HG03342 (cell line): ENCODE data around the gene SUCLG2.
"Not testable (repeated sequence)": the region's sequence is repeated elsewhere in the genome, so short reads cannot be mapped to it uniquely, and the experiment has no call there.

Experiments used
- ATAC-seq: cut with Tn5 transposase; IDR thresholded peaks from one replicate; pipeline ENCODE4 v1.9.1; 2021; ENCODE audit warnings: mild to moderate bottlenecking, moderate library complexity; ENCODE audit not compliant: unreplicated experiment

The SUCLG2 gene

DNA sequence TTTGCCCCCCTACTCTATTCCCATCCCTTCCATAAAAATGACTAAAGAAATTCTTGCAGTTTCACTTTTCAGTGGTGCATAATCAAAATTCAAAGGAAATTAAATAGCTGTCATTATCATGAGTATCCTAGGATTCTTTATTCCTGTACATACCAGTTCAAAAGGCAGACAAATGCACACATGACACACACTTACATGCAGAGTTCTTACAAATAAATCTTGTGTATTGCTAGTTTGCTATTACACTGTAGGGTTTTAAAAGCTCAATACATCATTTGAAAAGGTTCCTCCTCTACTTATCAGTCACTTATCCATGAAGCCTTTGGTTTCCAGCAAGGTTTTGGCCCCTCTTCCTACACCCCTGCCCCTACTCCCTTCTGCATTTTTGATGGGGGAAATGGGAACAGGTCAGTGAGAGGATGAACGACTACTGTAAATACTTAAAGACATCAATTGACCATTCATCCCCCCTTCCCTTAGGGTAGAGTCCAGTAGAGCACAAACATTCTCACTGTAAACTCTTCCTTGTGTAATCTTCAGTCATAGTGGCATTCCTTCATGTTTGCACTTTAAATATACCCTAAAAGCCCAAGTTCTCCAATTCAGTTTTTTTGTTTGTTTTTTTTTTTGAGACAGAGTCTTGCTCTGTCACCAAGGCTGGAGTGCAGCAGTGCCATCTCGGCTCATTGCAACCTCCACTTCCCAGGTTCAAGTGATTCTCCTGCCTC is 92.6 kb downstream of the SUCLG2 start:
- ATAC-seq: no peak

DNA sequence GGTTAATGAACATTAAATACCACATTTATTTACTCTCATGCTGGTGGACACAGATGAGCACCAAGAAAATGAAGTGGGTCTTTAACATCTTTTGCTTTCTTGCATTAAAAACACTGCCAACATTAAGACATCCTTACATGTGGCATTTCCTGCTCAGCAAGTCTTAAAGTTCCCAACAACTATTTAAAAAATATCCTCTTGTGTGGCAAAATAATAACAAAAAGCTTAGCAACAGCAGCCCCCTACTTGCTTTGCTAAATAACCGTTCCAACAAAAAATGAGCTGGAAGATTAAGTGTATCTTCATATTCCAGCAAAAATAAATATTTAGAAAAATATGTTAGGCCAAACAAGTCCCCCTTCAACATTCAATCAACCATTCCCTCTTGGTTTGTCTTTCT is 93.1 kb downstream of the SUCLG2 start:
- no peak for ATAC-seq

DNA sequence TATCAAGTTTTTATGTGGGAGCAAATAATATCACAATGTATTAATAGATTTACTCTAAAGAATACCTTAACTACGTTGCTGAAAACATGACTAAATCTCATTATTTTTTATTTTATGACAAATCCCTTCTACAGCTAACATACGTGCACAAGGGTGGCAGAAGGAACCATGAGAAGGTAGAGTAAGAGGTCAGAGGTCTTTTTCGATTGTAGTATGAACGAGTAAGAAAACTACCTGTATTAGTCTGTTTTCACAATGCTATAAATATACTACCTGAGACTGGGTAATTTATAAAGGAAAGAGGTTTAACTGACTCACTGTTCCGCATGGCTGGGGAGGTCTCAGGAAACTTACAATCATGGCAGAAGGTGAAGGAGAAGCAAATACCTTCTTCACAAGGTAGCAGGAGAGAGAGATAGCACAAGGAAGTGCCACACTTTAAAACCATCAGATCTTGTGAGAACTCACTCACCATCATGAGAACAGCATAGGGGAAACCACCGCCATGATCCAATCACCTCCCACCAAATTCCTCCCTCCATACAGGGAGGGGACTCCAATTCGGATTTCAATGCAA is 95.3 kb downstream of the SUCLG2 start:
- no peak for ATAC-seq

DNA sequence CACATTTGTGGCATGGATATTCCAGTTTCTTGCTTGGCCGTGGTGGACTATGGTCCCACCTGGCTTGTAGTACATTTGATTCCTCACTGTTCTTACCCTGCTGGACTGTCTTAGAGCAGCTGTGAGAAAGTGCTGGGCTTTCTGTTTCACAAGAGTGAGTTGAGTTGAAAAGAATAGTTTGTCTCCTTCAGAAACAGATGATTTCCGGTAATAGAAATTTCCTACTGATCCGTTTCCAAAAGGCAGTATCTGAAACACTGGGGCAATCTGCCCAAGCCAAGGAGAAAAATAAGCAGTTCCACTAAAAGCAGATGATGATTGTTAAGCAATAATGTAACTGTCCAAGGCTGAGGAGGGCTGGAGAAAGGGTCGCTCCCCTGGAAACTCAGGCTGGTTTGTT is 96.0 kb downstream of the SUCLG2 start:
- no peak for ATAC-seq

DNA sequence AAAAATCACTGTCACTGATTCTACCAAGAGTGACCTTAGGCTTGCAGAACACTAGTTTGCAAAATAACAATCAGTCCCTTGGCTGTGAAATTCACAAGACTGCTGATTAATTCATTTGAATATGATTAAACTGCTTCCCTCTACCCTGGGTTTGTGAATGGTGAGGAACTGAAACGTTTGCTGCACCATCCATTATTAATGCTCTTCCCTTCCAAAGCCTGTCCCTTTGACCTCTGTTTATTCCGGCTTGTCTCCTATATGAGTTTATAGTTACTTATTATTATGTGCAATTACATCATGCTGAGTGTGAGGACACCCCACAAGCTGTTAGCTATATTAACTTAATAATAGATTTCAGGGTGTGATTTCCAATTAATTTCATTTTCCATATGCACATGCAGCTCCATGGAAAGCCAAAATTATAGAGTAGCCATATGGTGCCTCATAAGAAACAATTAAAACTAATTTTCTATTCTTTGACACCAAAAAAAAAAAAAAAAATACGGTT is 96.5 kb downstream of the SUCLG2 start:
- ATAC-seq: no peak

DNA sequence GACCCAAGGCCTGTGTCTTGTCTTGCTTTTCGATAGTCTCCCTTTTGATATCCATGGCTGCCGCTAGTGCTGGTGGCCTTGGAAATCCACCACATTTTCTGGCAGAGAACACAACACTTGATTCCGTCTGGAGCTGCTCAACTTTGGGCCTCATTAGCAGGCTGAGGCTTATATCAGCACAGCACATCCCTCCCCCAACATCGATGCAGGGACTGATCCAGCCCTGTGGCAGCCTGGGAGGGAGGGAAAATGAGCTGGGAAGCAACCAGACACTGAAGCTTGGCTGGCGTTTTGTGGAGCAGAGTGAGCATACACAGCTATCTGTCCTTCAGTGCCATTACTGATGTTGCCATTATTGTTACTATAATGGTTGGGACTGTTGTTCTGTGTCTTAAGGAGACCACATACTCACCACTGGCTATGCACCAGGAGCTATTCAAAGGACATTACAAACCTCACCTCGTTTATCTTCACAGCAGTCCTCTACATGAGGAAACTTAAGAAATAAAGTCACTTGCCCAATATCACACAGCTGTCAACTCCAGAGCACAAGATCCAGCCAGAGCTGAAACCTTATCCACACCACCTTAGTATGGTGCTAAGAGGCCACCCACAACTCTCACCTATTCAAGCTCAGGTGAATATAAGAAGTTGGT is 102.9 kb downstream of the SUCLG2 start:
- ATAC-seq: no peak

DNA sequence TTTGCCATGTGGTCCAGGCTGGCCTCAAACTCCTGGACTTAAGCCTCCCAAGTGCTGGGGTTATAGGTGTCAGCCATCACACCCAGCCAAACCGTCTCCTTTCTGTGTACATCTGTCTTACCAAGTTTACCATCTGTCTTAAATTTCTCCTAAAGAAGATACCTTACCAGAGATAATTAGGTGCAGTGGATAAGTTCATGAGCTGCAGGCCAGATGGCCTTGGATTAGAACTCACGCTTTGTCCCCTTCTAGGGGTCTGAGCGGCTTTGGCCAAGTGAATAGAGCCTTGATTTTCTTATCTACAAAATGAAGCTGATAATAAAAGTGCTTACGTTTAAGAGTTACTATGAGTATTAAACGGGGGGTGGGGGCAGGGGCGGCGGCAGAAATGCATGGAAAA is 103.9 kb downstream of the SUCLG2 start:
- no peak for ATAC-seq

DNA sequence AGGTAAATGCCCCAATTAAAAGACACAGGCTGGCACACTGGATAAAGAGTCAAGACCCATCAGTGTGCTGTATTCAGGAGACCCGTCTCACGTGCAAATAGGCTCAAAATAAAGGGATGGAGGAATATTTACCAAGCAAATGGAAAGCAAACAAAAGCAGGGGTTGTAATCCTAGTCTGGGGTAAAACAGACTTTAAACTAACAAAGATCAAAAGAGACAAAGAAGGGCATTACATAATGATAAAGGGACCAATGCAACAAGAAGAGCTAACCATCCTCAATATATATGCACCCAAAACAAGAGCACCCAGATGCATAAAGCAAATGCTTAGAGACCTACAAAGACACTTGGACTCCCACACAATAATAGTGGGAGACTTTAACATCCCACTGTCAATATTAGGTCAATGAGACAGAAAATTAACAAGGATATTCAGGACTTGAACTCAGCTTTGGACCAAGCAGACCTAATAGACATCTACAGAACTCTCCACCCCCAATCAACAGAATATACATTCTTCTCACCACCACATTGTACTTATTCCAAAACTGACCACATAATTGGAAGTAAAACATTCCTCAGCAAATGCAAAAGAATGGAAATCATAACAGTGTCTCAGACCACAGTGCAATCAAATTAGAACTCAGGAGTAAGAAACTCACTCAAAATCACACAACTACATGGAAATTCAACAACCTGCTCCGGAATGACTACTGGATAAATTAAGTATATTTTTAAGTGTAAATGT is 111.7 kb downstream of the SUCLG2 start:
- not testable (repeated sequence) for ATAC-seq

DNA sequence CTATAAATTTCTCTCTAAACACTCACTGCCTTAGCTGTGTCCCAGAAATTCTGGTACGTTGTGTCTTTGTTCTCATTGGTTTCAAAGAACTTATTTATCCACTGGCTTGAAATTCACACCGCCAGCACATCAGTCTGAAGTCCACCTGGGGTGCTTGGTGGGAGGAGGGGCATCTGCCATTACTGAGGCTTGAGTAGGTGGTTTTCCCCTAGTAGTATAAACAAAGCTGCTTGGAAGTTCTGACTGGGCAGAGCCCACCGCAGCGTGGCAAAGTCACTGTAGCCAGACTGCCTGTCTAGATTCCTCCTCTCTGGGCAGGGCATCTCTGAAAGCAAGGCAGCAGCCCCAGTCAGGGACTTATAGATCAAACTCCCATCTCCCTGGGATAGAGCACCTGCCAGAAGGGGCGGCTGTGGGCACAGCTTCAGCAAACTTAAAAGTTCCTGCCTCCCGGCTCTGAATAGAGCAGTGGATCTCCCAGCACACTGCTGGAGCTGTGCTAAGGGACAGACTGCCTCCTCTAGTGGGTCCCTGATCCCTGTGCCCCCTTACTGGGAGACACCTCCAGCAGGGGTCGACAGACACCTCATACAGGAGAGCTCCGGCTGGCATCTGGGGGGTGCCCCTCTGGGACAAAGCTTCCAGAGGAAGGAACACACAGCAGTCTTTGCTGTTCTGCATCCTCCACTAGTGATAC is 114.1 kb downstream of the SUCLG2 start:
- ATAC-seq: no peak

DNA sequence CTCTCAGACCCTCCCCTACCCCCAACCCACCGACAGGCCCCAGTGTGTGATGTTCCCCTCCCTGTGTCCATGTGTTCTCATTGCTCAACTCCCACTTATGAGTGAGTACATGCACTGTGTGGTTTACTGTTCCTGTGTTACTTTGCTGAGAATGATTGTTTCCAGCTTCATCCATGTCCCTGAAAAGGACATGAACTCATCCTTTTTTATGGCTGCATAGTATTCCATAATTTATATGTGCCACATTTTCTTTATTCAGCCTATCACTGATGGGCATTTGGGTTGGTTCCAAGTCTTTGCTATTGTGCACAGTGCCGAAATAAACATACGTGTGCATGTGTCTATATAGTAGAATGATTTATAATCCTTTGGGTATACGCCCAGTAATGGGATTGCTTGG is 117.2 kb downstream of the SUCLG2 start:
- not testable (repeated sequence) for ATAC-seq

DNA sequence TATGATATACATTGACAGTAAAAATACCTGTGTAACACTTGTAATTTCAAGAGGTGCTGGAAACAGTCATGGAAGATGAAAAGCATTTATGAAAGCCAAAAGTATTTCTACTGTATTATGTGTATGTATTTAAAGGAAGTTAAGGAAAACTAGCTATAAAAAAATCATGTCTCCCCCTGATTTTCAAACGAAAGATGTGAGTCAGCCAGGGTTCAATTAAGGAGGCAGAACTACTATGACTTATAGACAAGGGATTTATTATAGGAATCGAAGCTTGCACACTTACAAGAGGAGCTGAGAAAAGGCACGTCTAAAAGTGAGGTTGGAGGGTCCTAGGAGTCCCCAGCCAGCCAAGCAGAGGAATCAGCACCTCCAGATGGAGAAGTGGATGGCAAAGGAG is 119.4 kb downstream of the SUCLG2 start:
- no peak for ATAC-seq

DNA sequence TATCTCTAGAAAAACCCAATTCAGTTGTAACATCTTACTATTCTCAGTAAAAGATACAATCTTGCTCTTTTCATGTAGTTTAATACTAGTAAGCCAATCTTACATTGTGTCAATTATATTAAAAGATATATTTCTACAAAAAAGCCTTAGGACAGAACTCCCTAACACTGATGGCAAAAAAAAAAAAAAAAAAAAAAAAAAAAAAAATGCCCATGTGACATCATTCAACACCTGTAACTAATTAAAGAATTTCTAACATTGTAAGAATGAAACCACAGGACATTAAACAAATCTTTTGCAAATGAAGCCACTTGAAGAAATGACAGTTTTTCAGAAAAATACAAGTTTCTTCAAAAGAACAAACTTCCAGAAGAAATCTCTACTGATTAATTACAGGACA is 119.8 kb downstream of the SUCLG2 start:
- no peak for ATAC-seq

DNA sequence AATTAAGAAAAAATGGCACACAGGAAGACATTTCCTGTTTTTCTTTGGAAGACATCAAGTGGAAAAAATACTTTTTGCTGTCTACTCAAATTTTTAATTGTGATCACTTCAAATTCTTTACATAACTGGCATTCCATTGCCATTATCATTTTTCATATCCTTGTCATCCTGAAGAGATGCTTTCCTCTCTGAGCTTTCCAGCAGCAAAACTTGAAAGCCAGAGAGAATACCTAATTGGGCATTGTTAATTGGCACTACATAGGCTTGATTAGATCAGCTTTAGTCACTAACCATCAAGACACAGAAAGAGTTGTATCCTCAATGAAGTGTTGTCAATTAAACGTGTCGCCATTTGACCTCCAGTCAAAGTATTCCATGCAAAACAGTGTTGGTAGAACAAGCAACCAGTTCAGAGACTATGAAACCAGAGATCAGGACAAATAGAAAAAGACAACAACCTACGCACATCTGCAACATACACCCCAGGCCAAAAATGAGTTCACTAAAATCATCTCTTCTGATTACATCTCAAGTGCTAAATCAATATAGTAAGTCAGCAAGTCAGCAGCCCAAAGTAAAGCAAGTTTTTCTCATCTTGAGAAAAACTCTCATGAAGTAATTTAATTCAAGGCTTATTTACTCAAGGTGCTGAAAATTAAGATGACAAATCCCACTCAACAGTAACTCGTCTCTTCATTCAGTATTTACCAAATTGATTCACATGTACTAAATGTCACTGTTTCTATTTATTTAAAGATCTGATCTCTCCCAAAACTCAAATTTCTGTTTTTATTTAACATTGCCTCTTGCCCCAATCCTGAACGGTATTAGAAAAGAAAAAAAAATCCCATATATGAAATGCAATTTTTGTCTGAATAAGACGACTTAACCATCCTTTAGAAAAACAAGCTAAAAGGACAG is 123.0 kb downstream of the SUCLG2 start:
- no peak for ATAC-seq

DNA sequence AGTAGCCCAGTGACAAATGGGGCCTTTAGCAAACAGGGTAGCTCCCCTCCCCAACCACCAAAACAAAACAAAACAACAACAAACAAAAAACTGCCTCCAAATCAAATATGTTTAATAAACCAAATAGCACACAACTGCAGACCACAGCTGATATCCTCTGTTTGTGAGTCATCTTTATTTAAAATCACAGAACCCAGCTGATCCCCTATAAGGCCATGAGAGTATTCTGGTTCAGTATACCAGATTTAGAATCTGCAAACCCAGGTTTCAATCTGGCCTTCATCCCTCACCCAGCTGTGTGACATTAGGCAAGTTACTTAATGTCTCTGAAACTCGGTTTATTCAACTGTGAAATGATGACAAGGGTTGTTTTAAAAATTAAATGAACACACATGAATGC is 124.5 kb downstream of the SUCLG2 start:
- ATAC-seq: no peak

DNA sequence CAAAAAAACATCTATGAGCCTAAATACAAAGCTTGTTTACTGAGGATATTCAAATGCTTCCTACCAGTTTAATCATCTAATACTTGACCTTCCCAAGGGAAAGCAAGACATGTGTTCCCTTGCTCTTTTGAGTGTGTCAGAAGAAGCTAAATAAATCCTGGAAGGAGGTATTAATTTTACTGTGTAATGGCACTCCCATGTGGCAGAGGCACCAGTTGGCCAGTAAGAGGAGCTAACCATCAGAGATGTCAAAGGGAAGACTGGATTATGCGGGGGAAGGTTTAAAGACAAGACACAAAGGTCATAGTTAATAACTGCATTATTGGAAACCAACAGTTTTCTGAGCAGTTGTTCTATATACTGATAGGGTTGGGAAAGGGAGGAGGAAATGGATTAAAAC is 125.1 kb downstream of the SUCLG2 start:
- ATAC-seq: no peak

DNA sequence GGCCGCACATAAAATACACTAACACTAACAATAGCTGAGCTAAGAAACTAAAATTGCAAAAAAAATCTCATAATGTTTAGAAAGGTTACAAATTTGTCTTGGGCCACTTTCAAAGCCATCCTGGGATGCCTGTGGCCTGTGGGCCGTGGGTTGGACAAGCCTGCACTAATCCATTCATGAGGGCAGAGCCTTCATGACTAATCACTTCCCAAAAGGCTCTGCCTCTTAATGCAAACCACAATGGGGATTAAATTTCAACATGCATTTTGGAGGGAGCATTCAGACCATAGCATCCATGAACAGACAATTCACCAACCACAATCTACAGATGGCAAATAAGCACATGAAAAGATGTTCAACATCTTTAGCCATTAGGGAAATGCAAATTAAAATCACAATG is 128.2 kb downstream of the SUCLG2 start:
- no peak for ATAC-seq

DNA sequence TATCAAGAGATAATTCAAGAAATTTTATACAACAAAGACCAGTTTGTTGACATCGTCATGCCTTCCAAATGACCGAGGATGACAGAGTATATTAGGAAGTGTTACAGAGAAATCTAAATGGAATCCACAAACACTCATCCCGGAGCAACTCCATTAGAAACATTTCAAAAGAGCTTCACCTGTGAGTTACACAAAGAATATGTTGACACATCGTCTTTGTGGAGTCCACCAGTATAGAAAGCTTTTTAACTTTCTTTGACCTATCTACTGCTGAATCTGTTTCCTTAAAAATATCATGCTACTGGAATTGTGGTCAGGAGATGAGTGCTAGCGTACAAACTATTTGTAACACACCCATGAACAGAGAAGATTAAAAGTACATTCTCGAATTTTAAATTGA is 130.4 kb downstream of the SUCLG2 start:
- ATAC-seq: no peak

DNA sequence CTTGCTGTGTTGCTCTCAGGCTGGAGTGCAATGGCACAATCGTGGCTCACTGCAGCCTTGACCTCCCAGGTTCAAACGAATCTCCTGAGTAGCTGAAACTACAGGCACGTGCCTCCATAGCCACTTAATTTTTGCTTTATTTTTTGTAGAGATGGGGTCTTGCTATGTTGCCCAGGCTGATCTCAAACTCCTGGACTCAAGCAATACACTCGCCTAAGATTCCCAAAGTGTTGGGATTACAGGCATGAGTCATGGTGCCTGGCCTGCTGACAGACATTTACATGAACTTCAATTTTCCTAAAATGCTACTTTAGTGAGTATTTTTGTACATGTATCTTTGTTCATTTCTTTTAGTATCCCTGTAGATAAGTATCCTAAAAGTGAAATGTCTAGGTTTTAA is 132.3 kb downstream of the SUCLG2 start:
- no peak for ATAC-seq

DNA sequence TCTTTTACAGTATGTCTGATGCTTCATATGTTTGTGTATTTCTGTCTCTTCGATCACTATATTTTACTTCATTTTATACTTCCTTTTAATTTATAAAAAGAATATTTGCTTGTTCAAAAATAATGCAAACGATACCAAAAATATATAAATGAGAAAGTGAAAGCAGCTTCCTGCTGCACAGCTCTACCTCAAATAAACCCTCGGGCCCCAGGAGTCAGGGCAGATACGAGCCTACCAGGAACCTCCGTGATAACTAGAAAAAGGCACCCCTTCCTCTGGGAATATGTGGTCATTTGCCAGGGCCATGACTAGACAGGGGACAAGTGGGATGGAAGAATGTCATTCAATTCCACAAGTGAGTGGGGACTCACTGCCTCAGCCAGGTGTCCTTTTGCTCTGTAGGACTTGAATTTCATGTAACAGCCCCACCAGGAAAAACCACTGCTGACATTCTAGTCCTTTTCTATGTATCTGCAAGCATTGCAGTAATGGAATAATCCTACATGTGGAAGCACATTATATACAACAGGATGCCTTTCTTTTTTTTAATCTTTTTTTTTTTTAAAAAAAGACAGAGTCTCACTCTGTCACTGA is 133.3 kb downstream of the SUCLG2 start:
- peak; percentile 63 for ATAC-seq
